IMR-90 (cell line): ENCODE data around the gene JAKMIP3. TPM values are rescaled to one million over a fixed set of nuclear protein-coding genes. Genes with fewer than 3 reads are reported as not detected.

Source experiments
- ATAC-seq: fragments of 200-7000 bp; cut with Tn5 transposase; 2 replicates; pipeline ENCODE4 v1.9.1; 2020; ENCODE audit warnings: low read depth, mild to moderate bottlenecking, moderate library complexity
- BruUV-seq: library from RNA; stranded (reverse); fragments of 400-500 nt; replicated peaks from 2 replicates; lab custom pipeline; 2021; lab: Mats Ljungman, UMichigan
- CTCF ChIA-PET: fragments of 300-600 bp; formaldehyde crosslinking; extraction: SDS; loops from one replicate; lab custom pipeline; 2021; ENCODE audit warnings: antibody characterized with exemption; lab: Yijun Ruan, JAX
- POLR2A ChIA-PET: fragments of 300-600 bp; sonication (Branson Sonifier 250); formaldehyde crosslinking; loops from one replicate; lab custom pipeline; 2022; ENCODE audit warnings: antibody characterized with exemption; ENCODE audit not compliant: unreplicated experiment; lab: Charles Lee
- DNase-seq: peaks from one replicate; pipeline ENCODE4 v3.0.0; 2013
- H2AFZ ChIP-seq: replicated peaks from 2 replicates; pipeline ENCODE3; 2013; ENCODE audit warnings: low read length, mild to moderate bottlenecking; ENCODE audit not compliant: poor library complexity
- H2AK5ac ChIP-seq: 2 replicates; pipeline ENCODE4 v1.6.1; 2013; ENCODE audit warnings: low read depth, low read length, inconsistent platforms
- H2AK9ac ChIP-seq: replicated peaks from 2 replicates; pipeline ENCODE3; 2013; ENCODE audit warnings: mild to moderate bottlenecking, low read depth, low read length, moderate library complexity; ENCODE audit not compliant: poor library complexity
- H2BK120ac ChIP-seq: 2 replicates; pipeline ENCODE4 v1.6.1; 2013; ENCODE audit warnings: low read depth, low read length, inconsistent platforms
- H2BK15ac ChIP-seq: 3 replicates; pipeline ENCODE4 v1.6.1; 2013; ENCODE audit warnings: low read depth, low read length, inconsistent platforms
- H2BK20ac ChIP-seq: 2 replicates; pipeline ENCODE4 v1.6.1; 2013; ENCODE audit warnings: low read depth, mild to moderate bottlenecking, inconsistent platforms, low read length, moderate library complexity
- H2BK5ac ChIP-seq: 2 replicates; pipeline ENCODE4 v1.6.1; 2013; ENCODE audit warnings: mild to moderate bottlenecking, low read depth, low read length, inconsistent platforms; ENCODE audit not compliant: poor library complexity, severe bottlenecking
- H3K14ac ChIP-seq: replicated peaks from 2 replicates; pipeline ENCODE4 v1.6.1; 2013; ENCODE audit warnings: low read depth, low read length, inconsistent platforms
- H3K18ac ChIP-seq: 2 replicates; pipeline ENCODE4 v1.6.1; 2013; ENCODE audit warnings: low read depth, low read length, control low read depth
- H3K23ac ChIP-seq: 2 replicates; pipeline ENCODE4 v1.6.1; 2013; ENCODE audit warnings: low read depth, low read length, inconsistent platforms
- H3K27ac ChIP-seq: 2 replicates; pipeline ENCODE4 v1.5.1; 2013; ENCODE audit warnings: mild to moderate bottlenecking, control low read depth, low read length; ENCODE audit not compliant: insufficient read depth
- H3K27me3 ChIP-seq: 2 replicates; pipeline ENCODE4 v1.6.1; 2013; ENCODE audit warnings: low read length; ENCODE audit not compliant: control insufficient read depth, insufficient read depth
- H3K36me3 ChIP-seq: 2 replicates; pipeline ENCODE4 v1.6.1; 2013; ENCODE audit warnings: low read length, mixed read lengths; ENCODE audit not compliant: control insufficient read depth, insufficient read depth
- H3K4ac ChIP-seq: 2 replicates; pipeline ENCODE4 v1.6.1; 2013; ENCODE audit warnings: low read depth, low read length, inconsistent platforms
- H3K4me1 ChIP-seq: 2 replicates; pipeline ENCODE4 v1.6.1; 2013; ENCODE audit warnings: low read length, mixed read lengths; ENCODE audit not compliant: control insufficient read depth, insufficient read depth
- H3K4me2 ChIP-seq: 2 replicates; pipeline ENCODE4 v1.6.1; 2013; ENCODE audit warnings: low read depth, mild to moderate bottlenecking, control low read depth, low read length, moderate library complexity
- H3K4me3 ChIP-seq: 2 replicates; pipeline ENCODE4 v1.5.1; 2013; ENCODE audit warnings: low read depth, mild to moderate bottlenecking, control low read depth, low read length, moderate library complexity; ENCODE audit not compliant: insufficient read depth
- H3K56ac ChIP-seq: 2 replicates; pipeline ENCODE4 v1.6.1; 2013; ENCODE audit warnings: low read length, inconsistent platforms; ENCODE audit not compliant: insufficient read depth; ENCODE audit errors: extremely low read depth
- H3K79me1 ChIP-seq, 2 experiments: 2 replicates each; pipeline ENCODE4 v1.6.1; 2013; ENCODE audit warnings: low read length in 2 of 2, inconsistent platforms in 1 of 2, low read depth in 1 of 2
- H3K9ac ChIP-seq: 2 replicates; pipeline ENCODE4 v1.6.1; 2013; ENCODE audit warnings: low read depth, low read length, control low read depth
- H3K9me1 ChIP-seq: 2 replicates; pipeline ENCODE4 v1.6.1; 2013; ENCODE audit warnings: low read length, inconsistent platforms; ENCODE audit not compliant: insufficient read depth
- H3K9me3 ChIP-seq: 2 replicates; pipeline ENCODE4 v1.6.1; 2013; ENCODE audit warnings: low read length; ENCODE audit not compliant: control insufficient read depth, insufficient read depth
- H4K20me1 ChIP-seq: 2 replicates; pipeline ENCODE4 v1.6.1; 2013; ENCODE audit warnings: low read length, inconsistent platforms; ENCODE audit not compliant: insufficient read depth
- H4K5ac ChIP-seq: 2 replicates; pipeline ENCODE4 v1.6.1; 2013; ENCODE audit warnings: mild to moderate bottlenecking, low read depth, low read length, control low read depth
- H4K8ac ChIP-seq, 2 experiments: 2 replicates each; pipeline ENCODE4 v1.6.1; 2013; ENCODE audit warnings: low read depth in 2 of 2, low read length in 2 of 2, control low read depth in 1 of 2, inconsistent platforms in 1 of 2
- H4K91ac ChIP-seq: 2 replicates; pipeline ENCODE4 v1.6.1; 2013; ENCODE audit warnings: low read depth, low read length, inconsistent platforms; ENCODE audit not compliant: insufficient read depth
- BHLHE40 ChIP-seq: fragments of 150-350 bp; IDR thresholded peaks from 2 replicates; pipeline ENCODE4 v1.6.1; 2016; ENCODE audit warnings: mild to moderate bottlenecking, low read depth, low read length
- CEBPB ChIP-seq: IDR thresholded peaks from 2 replicates; pipeline ENCODE4 v1.6.1; 2012; ENCODE audit warnings: low read depth, low read length, improper control_type of control experiment
- CHD1 ChIP-seq: IDR thresholded peaks from 2 replicates; pipeline ENCODE4 v1.6.1; 2012; ENCODE audit warnings: low read depth, low read length, improper control_type of control experiment
- CTCF ChIP-seq: conservative IDR thresholded peaks from 2 replicates; pipeline ENCODE4 v1.5.1; 2012; ENCODE audit warnings: mild to moderate bottlenecking, low read depth, low read length, improper control_type of control experiment
- ELK1 ChIP-seq: fragments of 150-350 bp; IDR thresholded peaks from 2 replicates; pipeline ENCODE4 v1.6.1; 2016; ENCODE audit warnings: low read depth, mild to moderate bottlenecking, low read length, moderate library complexity, borderline replicate concordance
- MAZ ChIP-seq: IDR thresholded peaks from 2 replicates; pipeline ENCODE4 v1.6.1; 2012; ENCODE audit warnings: low read depth, mild to moderate bottlenecking, low read length, improper control_type of control experiment, moderate library complexity, borderline replicate concordance
- MXI1 ChIP-seq: IDR thresholded peaks from 2 replicates; pipeline ENCODE4 v1.6.1; 2012; ENCODE audit warnings: low read depth, mild to moderate bottlenecking, low read length, moderate library complexity, borderline replicate concordance
- NFE2L2 ChIP-seq: fragments of 150-350 bp; IDR thresholded peaks from 2 replicates; pipeline ENCODE4 v1.6.1; 2016; ENCODE audit warnings: low read depth, mild to moderate bottlenecking, low read length
- POLR2A ChIP-seq: IDR thresholded peaks from 2 replicates; pipeline ENCODE4 v1.6.1; 2012; ENCODE audit warnings: mild to moderate bottlenecking, low read depth, low read length
- RCOR1 ChIP-seq: IDR thresholded peaks from 2 replicates; pipeline ENCODE4 v1.6.1; 2012; ENCODE audit warnings: mild to moderate bottlenecking, low read length, improper control_type of control experiment; ENCODE audit not compliant: insufficient replicate concordance
- RFX5 ChIP-seq: IDR thresholded peaks from 2 replicates; pipeline ENCODE4 v1.8.0; 2012; ENCODE audit warnings: low read depth, mild to moderate bottlenecking, low read length, moderate library complexity
- SMC3 ChIP-seq: fragments of 150-350 bp; IDR thresholded peaks from 2 replicates; pipeline ENCODE4 v1.6.1; 2016; ENCODE audit warnings: low read depth, mild to moderate bottlenecking, antibody characterized with exemption, low read length, moderate library complexity
- WGBS, 2 experiments: methylation state at CpG; one replicate each; pipeline versions ENCODE4 v1.1.5 to v1.1.7; 2013; ENCODE audit warnings: missing lambda C conversion rate in 2 of 2; ENCODE audit not compliant: insufficient read length in 1 of 2; ENCODE audit errors: extremely low coverage in 2 of 2; 5-methylcytosine and 5-hydroxymethylcytosine counted together
- dilution Hi-C: fragments of 300-500 bp; cut with HindIII; formaldehyde crosslinking; loops from one replicate; pipeline ENCODE4 v1.14.3; 2018; ENCODE audit warnings: low sequenced_read_pairs; ENCODE audit not compliant: unreplicated experiment
- in situ Hi-C: fragments of 300-500 bp; cut with MboI; formaldehyde crosslinking; loops from 3 replicates; pipeline ENCODE4 v1.14.3; 2019; ENCODE audit warnings: low sequenced_read_pairs, inconsistent platforms, mixed read lengths
- intact Hi-C: fragments of 100-400 bp; cut with micrococcal nuclease; formaldehyde crosslinking; loops from 2 replicates; pipeline ENCODE4 v1.10.0; 2022
- polyA plus RNA-seq, 3 experiments: library from polyadenylated mRNA; depleted of rRNA; stranded (reverse); fragments of >200 nt; gene quantifications; 2 replicates each; pipeline ENCODE4 v1.2.3, GENCODE V29; 2012; ENCODE audit warnings: low replicate concordance in 1 of 3
- total RNA-seq: library from RNA; depleted of rRNA; stranded (reverse); fragments of >200 nt; gene quantifications from 2 replicates; pipeline ENCODE4 v1.2.3, GENCODE V29; 2012

JAKMIP3 gene
- total and polyA plus RNA-seq, 2 of the 4 experiments (the other 2 are of a cell fraction), result under 0.01 to 0.22 TPM

- Histone ChIP-seq H2BK15ac (no peak overlapping the region), H2BK120ac (no peak overlapping the region), H3K9me1 (no peaks in the 10 kb centered on the region), H3K18ac (no peak overlapping the region), H3K79me1 (no peaks in the 10 kb centered on the region), H2AFZ (no peak overlapping the region), H3K36me3 (no peaks in the 10 kb centered on the region), H2BK5ac (no peak overlapping the region), H4K91ac (no peak overlapping the region), H4K8ac (no peak overlapping the region), H4K5ac (no peak overlapping the region), H3K4me2 (no peak overlapping the region), H3K27ac (no peak overlapping the region), H2BK20ac (no peak overlapping the region), H3K4me3 (no peak overlapping the region), H2AK5ac (no peak overlapping the region), H4K20me1 (no peaks in the 10 kb centered on the region), H2AK9ac (no peak overlapping the region), H3K4me1 (no peaks in the 10 kb centered on the region), H3K9ac (no peak overlapping the region), H3K56ac (no peak overlapping the region), H3K9me3 (no peaks in the 10 kb centered on the region), H3K14ac (no peak overlapping the region), H3K4ac (no peak overlapping the region), H3K23ac (no peak overlapping the region), H3K27me3 (peaks cover 12% of the 10 kb centered on the region)
- BruUV-seq, result no TSS peak
- in situ Hi-C loops, result no loop called here
- WGBS, 2 experiments, result 86% methylated on average over 2 of the region's 14 CpGs; no CpG with 5 or more reads in 1 of the 2 experiments
- intact Hi-C loops, result no loop called here
- TF ChIP-seq CTCF, result no peak
- TF ChIP-seq MXI1, result no peak
- no peak for TF ChIP-seq RFX5
- no peak for TF ChIP-seq POLR2A
- no peak for TF ChIP-seq RCOR1
- no peak for TF ChIP-seq MAZ
- no peak for TF ChIP-seq BHLHE40
- no peak for TF ChIP-seq NFE2L2
- no peak for TF ChIP-seq ELK1
- no peak for TF ChIP-seq CEBPB
- no peak for TF ChIP-seq CHD1
- no peak for TF ChIP-seq SMC3
- dilution Hi-C loops, result no loop called here
- ChIA-PET CTCF (no interaction called here), POLR2A (no interaction called here)
- DNase-seq, result no peak
- ATAC-seq, result no peak
Observed at GRCh38 chr10:132110111-132110521, 44.4 kb downstream of the JAKMIP3 start.
